Naive B cell (primary cell): Measurements from ENCODE around the gene EPB42. TPM values are rescaled to one million over a fixed set of nuclear protein-coding genes. Genes with fewer than 3 reads are reported as not detected.
"Not testable (repeated sequence)": the region's sequence is repeated elsewhere in the genome, so short reads cannot be mapped to it uniquely, and the experiment has no call there.

Source experiments
- ATAC-seq, 2 donors: fragments of 150-1000 bp; cut with Tn5 transposase; 2 replicates each; pipeline ENCODE4 v1.10.0; 2021; ENCODE audit warnings: low read depth in 2 of 2, mild to moderate bottlenecking in 2 of 2, moderate library complexity in 2 of 2
- DNase-seq: peaks from one replicate; pipeline ENCODE4 v3.0.0; 2022
- H3K27ac Mint-ChIP-seq, 6 donors: one replicate each; pipeline ENCODE4 v1.8.0; 2020 to 2022; ENCODE audit warnings: mild to moderate bottlenecking in 6 of 6, mixed read lengths in 6 of 6, moderate library complexity in 5 of 6, inconsistent platforms in 2 of 6
- H3K27me3 Mint-ChIP-seq, 3 donors: one replicate each; pipeline ENCODE4 v1.8.0; 2021 to 2022; ENCODE audit warnings: mixed read lengths in 3 of 3, mild to moderate bottlenecking in 1 of 3
- H3K36me3 Mint-ChIP-seq, 2 donors: one replicate each; pipeline ENCODE4 v1.8.0; 2020 to 2022; ENCODE audit warnings: mixed read lengths in 2 of 2, inconsistent platforms in 1 of 2, mild to moderate bottlenecking in 1 of 2
- H3K4me1 Mint-ChIP-seq, 3 donors: one replicate each; pipeline ENCODE4 v1.8.0; 2020 to 2022; ENCODE audit warnings: mixed read lengths in 3 of 3, inconsistent platforms in 1 of 3, mild to moderate bottlenecking in 1 of 3, moderate library complexity in 1 of 3
- H3K4me3 Mint-ChIP-seq, 8 donors: one replicate each; pipeline ENCODE4 v1.8.0; 2020 to 2022; ENCODE audit warnings: mild to moderate bottlenecking in 8 of 8, mixed read lengths in 8 of 8, moderate library complexity in 8 of 8, inconsistent platforms in 2 of 8
- H3K9me3 Mint-ChIP-seq, 7 donors: one replicate each; pipeline ENCODE4 v1.8.0; 2020 to 2022; ENCODE audit warnings: mixed read lengths in 7 of 7, mild to moderate bottlenecking in 5 of 7, inconsistent platforms in 2 of 7, moderate library complexity in 1 of 7
- polyA plus RNA-seq, 6 donors: library from polyadenylated mRNA; unstranded; fragments of 300-500 nt; fragmentation: Illumina TruSeq; gene quantifications; one replicate each; pipeline ENCODE4 v1.2.3, GENCODE V29; 2021; ENCODE audit warnings: low read depth in 6 of 6

EPB42 gene
- polyA plus RNA-seq, 6 donors from 2014 or later, result 0.17 TPM; not detected in 5

DNA sequence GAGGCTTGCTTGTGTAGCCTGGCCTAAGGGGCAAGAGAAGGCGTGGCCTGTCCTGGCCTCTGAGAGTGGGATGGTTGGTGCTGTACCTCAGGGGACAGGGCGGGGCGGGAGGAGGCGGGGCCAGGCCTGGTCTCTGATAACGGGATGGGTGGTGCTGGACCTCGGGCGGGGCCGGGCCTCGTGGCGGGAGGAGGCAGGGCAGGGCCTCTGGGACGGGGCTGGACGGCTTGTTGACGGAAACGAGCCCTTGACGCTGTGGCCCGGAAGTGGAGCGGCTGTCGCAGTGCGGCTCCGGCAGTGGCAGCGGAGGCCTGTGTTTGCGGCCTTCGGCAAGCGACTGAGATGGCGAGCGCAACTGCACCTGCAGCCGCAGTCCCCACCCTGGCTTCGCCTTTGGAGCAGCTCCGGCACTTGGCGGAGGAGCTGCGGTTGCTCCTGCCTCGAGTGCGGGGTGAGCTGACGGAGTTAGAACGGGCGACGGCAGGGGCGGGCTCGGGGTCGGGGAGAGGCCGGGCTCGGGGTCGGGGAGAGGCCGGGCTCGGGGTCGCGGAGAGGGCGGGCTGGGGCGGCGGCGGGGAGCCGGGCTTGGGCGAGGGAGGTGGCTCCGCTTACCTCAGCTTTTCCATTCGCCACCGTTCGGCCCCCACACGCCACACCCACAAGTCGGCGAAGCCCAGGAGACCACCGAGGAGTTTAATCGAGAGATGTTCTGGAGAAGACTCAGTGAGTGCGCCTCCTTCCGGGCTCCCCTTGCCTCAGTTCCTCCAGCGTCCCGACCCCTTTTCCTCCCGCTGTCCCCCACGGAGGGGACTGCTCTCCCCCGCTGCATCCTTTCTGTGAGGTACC lies 35.4 kb downstream of the EPB42 start, which contains the start of gene CCNDBP1:
Gene CCNDBP1, plus strand, starts transcription at position 247 of the 846 bp plus-strand sequence. Its CDS starts 96 bp downstream, at position 343.
- peaks cover under 1 to 19% of the 10 kb centered on the region in 2 donors for H3K36me3 Mint-ChIP-seq
- no peaks in the 10 kb centered on the region for H3K27me3 Mint-ChIP-seq
- ATAC-seq, result peak; percentile 86 to 87
- H3K27ac Mint-ChIP-seq, result peak within 1 kb of the TSS; percentile 95 to 99 (median 97)
- H3K4me3 Mint-ChIP-seq, result peak within 1 kb of the TSS; percentile 94 to 97 (median 96)
- DNase-seq, result peak; percentile 89
- no peaks in the 10 kb centered on the region for H3K9me3 Mint-ChIP-seq
- H3K4me1 Mint-ChIP-seq, result peaks cover 30 to 41% (median 31%) of the 10 kb centered on the region in 3 donors

- Mint-ChIP-seq H3K36me3 (peaks cover 0 to 13% of the 10 kb centered on the region in 2 donors), H3K4me1 (peaks cover 28 to 38% (median 29%) of the 10 kb centered on the region in 3 donors), H3K27me3 (no peaks in the 10 kb centered on the region), H3K4me3 (peak overlapping the region; percentile 94 to 97 (median 96)), H3K9me3 (no peaks in the 10 kb centered on the region), H3K27ac (peak overlapping the region; percentile 94 to 99 (median 97))
- ATAC-seq, result no peak
- no peak for DNase-seq
Measured at GRCh38 chr15:43184407-43185124, 36.3 kb downstream of the EPB42 start.

GRCh38 chr15:43183270-43183669 lies 37.5 kb downstream of the EPB42 start:
- peaks cover 0 to 7% of the 10 kb centered on the region in 2 donors for H3K36me3 Mint-ChIP-seq
- DNase-seq (no peak), ATAC-seq (no peak)
- H3K27me3 Mint-ChIP-seq, result no peaks in the 10 kb centered on the region
- H3K4me3 Mint-ChIP-seq, result peak overlapping the region in 2 of 8 donors; percentile 43 to 97
- peaks cover 22 to 31% (median 23%) of the 10 kb centered on the region in 3 donors for H3K4me1 Mint-ChIP-seq
- peak overlapping the region in 5 of 6 donors; percentile 6 to 88 (median 78) for H3K27ac Mint-ChIP-seq
- H3K9me3 Mint-ChIP-seq, result no peaks in the 10 kb centered on the region

DNA sequence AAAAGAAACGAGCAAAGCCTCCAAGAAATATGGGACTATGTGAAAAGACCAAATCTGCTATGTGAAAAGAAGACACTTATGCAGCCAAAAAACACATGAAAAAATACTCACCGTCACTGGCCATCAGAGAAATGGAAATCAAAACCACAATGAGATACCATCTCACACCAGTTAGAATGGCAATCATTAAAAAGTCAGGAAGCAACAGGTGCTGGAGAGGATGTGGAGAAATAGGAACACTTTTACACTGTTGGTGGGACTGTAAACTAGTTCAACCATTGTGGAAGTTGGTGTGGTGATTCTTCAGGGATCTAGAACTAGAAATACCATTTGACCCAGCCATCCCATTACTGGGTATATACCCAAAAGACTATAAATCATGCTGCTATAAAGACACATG lies 43.7 kb downstream of the EPB42 start:
- DNase-seq, result not testable (repeated sequence)

GRCh38 chr15:43175656-43176309 lies 45.0 kb downstream of the EPB42 start:
- H3K4me3 Mint-ChIP-seq, H3K9me3 Mint-ChIP-seq, H3K4me1 Mint-ChIP-seq, H3K27me3 Mint-ChIP-seq, DNase-seq, ATAC-seq: not testable (repeated sequence)
- Mint-ChIP-seq H3K27ac (peak overlapping the region in 1 of 6 donors; percentile 73), H3K36me3 (peaks cover 19 to 24% of the 10 kb centered on the region in 2 donors)

More for the DNA sequence above, 43.7 kb downstream of the EPB42 start:
- not testable (repeated sequence) for H3K9me3 Mint-ChIP-seq, H3K4me1 Mint-ChIP-seq, H3K27me3 Mint-ChIP-seq, ATAC-seq, H3K4me3 Mint-ChIP-seq
- Mint-ChIP-seq H3K27ac (peak overlapping the region in 1 of 6 donors; percentile 68), H3K36me3 (peaks cover 16 to 17% of the 10 kb centered on the region in 2 donors)

- ATAC-seq, result no peak
- Mint-ChIP-seq H3K36me3 (peaks cover 24 to 25% of the 10 kb centered on the region in 2 donors), H3K4me3 (no peak overlapping the region), H3K9me3 (peaks cover 0 to 6% (median 0%) of the 10 kb centered on the region in 7 donors), H3K27me3 (no peaks in the 10 kb centered on the region), H3K27ac (no peak overlapping the region), H3K4me1 (no peaks in the 10 kb centered on the region)
- DNase-seq, result no peak
Measured at GRCh38 chr15:43169888-43170287, 50.9 kb downstream of the EPB42 start.

- H3K36me3 Mint-ChIP-seq, result peaks cover 25 to 28% of the 10 kb centered on the region in 2 donors
- no peaks in the 10 kb centered on the region for H3K4me1 Mint-ChIP-seq
- H3K27me3 Mint-ChIP-seq, result no peaks in the 10 kb centered on the region
- DNase-seq (no peak), ATAC-seq (no peak)
- H3K27ac Mint-ChIP-seq, result peak overlapping the region in 1 of 6 donors; percentile 19
- H3K4me3 Mint-ChIP-seq, result no peak overlapping the region
- H3K9me3 Mint-ChIP-seq, result peaks cover 0 to 6% (median 0%) of the 10 kb centered on the region in 7 donors
Measured at GRCh38 chr15:43168192-43169107, 52.4 kb downstream of the EPB42 start.

DNA sequence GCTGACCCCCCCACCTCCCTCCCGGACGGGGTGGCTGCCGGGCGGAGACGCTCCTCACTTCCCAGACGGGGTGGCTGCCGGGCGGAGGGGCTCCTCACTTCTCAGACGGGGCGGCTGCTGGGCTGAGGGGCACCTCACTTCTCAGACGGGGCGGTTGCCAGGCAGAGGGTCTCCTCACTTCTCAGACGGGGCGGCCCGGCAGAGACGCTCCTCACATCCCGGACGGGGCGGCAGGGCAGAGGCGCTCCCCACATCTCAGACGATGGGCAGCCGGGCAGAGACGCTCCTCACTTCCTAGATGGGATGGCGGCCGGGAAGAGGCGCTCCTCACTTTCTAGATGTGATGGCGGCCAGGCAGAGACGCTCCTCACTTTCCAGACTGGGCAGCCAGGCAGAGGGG lies 53.6 kb downstream of the EPB42 start:
- H3K9me3 Mint-ChIP-seq, H3K4me3 Mint-ChIP-seq, H3K27me3 Mint-ChIP-seq, H3K27ac Mint-ChIP-seq, ATAC-seq, DNase-seq, H3K4me1 Mint-ChIP-seq: not testable (repeated sequence)
- peaks cover 20 to 21% of the 10 kb centered on the region in 2 donors for H3K36me3 Mint-ChIP-seq

DNA sequence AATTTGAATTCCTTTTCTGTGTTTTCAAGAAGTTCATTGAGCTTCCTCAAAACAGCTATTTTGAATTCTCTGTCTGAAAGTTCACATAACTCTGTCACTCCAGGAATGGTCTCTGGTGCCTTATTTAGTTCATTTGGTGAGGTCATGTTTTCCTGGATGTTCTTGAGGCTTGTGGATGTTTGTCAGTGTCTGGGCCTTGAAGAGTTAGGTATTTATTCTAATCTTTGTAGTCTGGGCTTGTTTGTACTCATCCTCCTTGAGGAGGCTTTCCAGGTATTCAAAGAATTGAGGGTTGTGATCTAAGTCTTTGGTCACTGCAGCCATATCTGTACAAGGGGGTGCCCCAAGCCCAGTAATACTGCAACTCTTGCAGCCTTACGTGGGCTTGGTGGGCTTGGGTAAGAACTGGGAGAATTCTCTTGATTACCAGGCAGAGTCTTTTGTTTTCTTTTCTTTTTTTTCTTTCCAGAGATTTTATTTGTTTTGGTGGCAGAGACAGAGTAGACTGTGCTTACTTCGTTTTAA lies 55.0 kb downstream of the EPB42 start:
- H3K27ac Mint-ChIP-seq, result no peak overlapping the region

DNA sequence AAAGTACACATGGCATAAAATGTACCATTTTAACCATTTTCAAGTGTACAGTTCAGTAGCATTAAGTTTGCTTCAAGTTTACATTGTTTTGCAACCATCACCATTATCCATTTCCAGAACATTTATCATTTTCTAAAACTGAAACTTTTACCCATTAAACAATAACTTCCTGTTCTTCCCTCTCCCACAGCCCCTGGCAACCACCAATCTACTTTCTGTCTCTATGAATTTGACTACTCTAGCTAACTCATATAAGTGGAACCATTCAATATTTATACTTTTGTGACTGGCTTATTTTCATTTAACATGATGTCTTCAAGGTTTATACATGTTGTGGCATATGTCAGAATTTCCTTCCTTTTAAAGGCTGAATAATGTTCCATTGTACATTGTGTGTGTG lies 67.5 kb downstream of the EPB42 start:
- Mint-ChIP-seq H3K4me3 (no peak overlapping the region), H3K36me3 (peaks cover 7 to 26% of the 10 kb centered on the region in 2 donors), H3K27me3 (no peaks in the 10 kb centered on the region), H3K9me3 (no peaks in the 10 kb centered on the region), H3K4me1 (peaks cover 4 to 11% (median 5%) of the 10 kb centered on the region in 3 donors), H3K27ac (peak overlapping the region in 1 of 6 donors; percentile 84)
- ATAC-seq (no peak), DNase-seq (no peak)

More for the DNA sequence above, 55.0 kb downstream of the EPB42 start:
- no peak for ATAC-seq
- peaks cover 0 to 4% (median 0%) of the 10 kb centered on the region in 7 donors for H3K9me3 Mint-ChIP-seq
- no peak for DNase-seq
- no peaks in the 10 kb centered on the region for H3K27me3 Mint-ChIP-seq
- peaks cover 14 to 20% of the 10 kb centered on the region in 2 donors for H3K36me3 Mint-ChIP-seq
- no peak overlapping the region for H3K4me3 Mint-ChIP-seq
- H3K4me1 Mint-ChIP-seq, result no peaks in the 10 kb centered on the region

- Mint-ChIP-seq H3K27ac (peak overlapping the region in 1 of 6 donors; percentile 59), H3K27me3 (no peaks in the 10 kb centered on the region), H3K36me3 (peaks cover 7 to 23% of the 10 kb centered on the region in 2 donors), H3K4me1 (peaks cover 4 to 6% (median 5%) of the 10 kb centered on the region in 3 donors), H3K9me3 (no peaks in the 10 kb centered on the region), H3K4me3 (no peak overlapping the region)
- ATAC-seq (no peak), DNase-seq (no peak)
Measured at GRCh38 chr15:43151688-43152087, 69.1 kb downstream of the EPB42 start.
